H1 (cell line): ENCODE data around the gene KRTAP29-1. TPM values are rescaled to one million over a fixed set of nuclear protein-coding genes. Genes with fewer than 3 reads are reported as not detected.

Source experiments
- CTCF ChIA-PET: fragments of 300-600 bp; sonication (Branson Sonifier 250); formaldehyde crosslinking; loops from one replicate; lab custom pipeline; 2021; ENCODE audit not compliant: partially characterized antibody; lab: Charles Lee
- POLR2A ChIA-PET: fragments of 300-600 bp; sonication (Branson Sonifier 250); formaldehyde crosslinking; loops from one replicate; lab custom pipeline; 2021; ENCODE audit warnings: inconsistent platforms; ENCODE audit not compliant: partially characterized antibody; lab: Charles Lee
- DNase-seq, 2 experiments: peaks; one replicate each; pipeline versions ENCODE4 v3.0.0 to v3.0.0-alpha.2; 2010 to 2022; ENCODE audit warnings: low spot score in 2 of 2, low read depth in 1 of 2, mixed read lengths in 1 of 2
- FAIRE-seq: peaks from 2 replicates; lab custom pipeline; 2011; peaks lifted over from hg19 to GRCh38; lab: Jason Lieb, UNC
- H2AFZ ChIP-seq: 2 replicates; pipeline ENCODE4 v1.8.1; 2012; ENCODE audit warnings: low read length, inconsistent platforms
- H2AK5ac ChIP-seq: 2 replicates; pipeline ENCODE4 v1.6.1; 2013; ENCODE audit warnings: low read depth, low read length
- H2BK120ac ChIP-seq: replicated peaks from 2 replicates; pipeline ENCODE3; 2013; ENCODE audit warnings: low read depth, low read length, inconsistent platforms
- H2BK12ac ChIP-seq: 2 replicates; pipeline ENCODE4 v1.6.1; 2013; ENCODE audit warnings: low read depth, low read length
- H2BK15ac ChIP-seq: 2 replicates; pipeline ENCODE4 v1.6.1; 2013; ENCODE audit warnings: low read length
- H2BK20ac ChIP-seq: 2 replicates; pipeline ENCODE4 v1.6.1; 2013; ENCODE audit warnings: low read length
- H2BK5ac ChIP-seq: 2 replicates; pipeline ENCODE4 v1.6.1; 2013; ENCODE audit warnings: low read depth, low read length
- H3K14ac ChIP-seq: 2 replicates; pipeline ENCODE4 v1.6.1; 2013; ENCODE audit warnings: inconsistent platforms; ENCODE audit not compliant: insufficient read length
- H3K18ac ChIP-seq: 2 replicates; pipeline ENCODE4 v1.6.1; 2013; ENCODE audit warnings: low read length; ENCODE audit errors: extremely low read depth
- H3K23ac ChIP-seq: 2 replicates; pipeline ENCODE4 v1.6.1; 2013; ENCODE audit warnings: inconsistent platforms; ENCODE audit not compliant: insufficient read length
- H3K23me2 ChIP-seq: 2 replicates; pipeline ENCODE4 v1.6.1; 2013; ENCODE audit warnings: low read depth, low read length
- H3K27ac ChIP-seq: 2 replicates; pipeline ENCODE4 v1.6.1; 2011; ENCODE audit warnings: low read depth, low read length, inconsistent platforms
- H3K27me3 ChIP-seq, 4 experiments: replicated peaks in 1 of 4; 1 replicate in 1 of 4; 2 replicates in 3 of 4; pipeline versions ENCODE4 v1.6.1 to v1.8.1; 2011 to 2013; ENCODE audit warnings: low read length in 3 of 4, mild to moderate bottlenecking in 3 of 4, inconsistent platforms in 2 of 4, mixed read lengths in 2 of 4, moderate library complexity in 1 of 4; ENCODE audit not compliant: control insufficient read depth in 3 of 4, insufficient read depth in 3 of 4; ENCODE audit errors: extremely low read depth in 1 of 4
- H3K36me3 ChIP-seq, 4 experiments: 2 replicates each; pipeline versions ENCODE4 v1.6.1 to v1.8.1; 2011 to 2013; ENCODE audit warnings: mild to moderate bottlenecking in 4 of 4, low read length in 3 of 4, moderate library complexity in 2 of 4, control low read depth in 1 of 4, inconsistent platforms in 1 of 4; ENCODE audit not compliant: insufficient read depth in 4 of 4, control insufficient read depth in 2 of 4
- H3K4ac ChIP-seq: replicated peaks from 2 replicates; pipeline ENCODE3; 2013; ENCODE audit warnings: low read length, low read depth, mixed read lengths, inconsistent platforms; ENCODE audit not compliant: insufficient read length
- H3K4me1 ChIP-seq, 4 experiments: replicated peaks in 1 of 4; 1 replicate in 1 of 4; 2 replicates in 3 of 4; pipeline versions ENCODE4 v1.6.1 to v1.8.1; 2011 to 2013; ENCODE audit warnings: low read length in 3 of 4, inconsistent platforms in 2 of 4, mixed read lengths in 1 of 4; ENCODE audit not compliant: insufficient read depth in 4 of 4, control insufficient read depth in 3 of 4
- H3K4me2 ChIP-seq, 2 experiments: 2 replicates each; pipeline versions ENCODE4 v1.6.1 to v1.8.1; 2011 to 2013; ENCODE audit warnings: low read depth in 2 of 2, low read length in 2 of 2, control low read depth in 1 of 2, inconsistent platforms in 1 of 2, mild to moderate bottlenecking in 1 of 2; ENCODE audit not compliant: insufficient read depth in 1 of 2
- H3K4me3 ChIP-seq, 4 experiments: fragments of 200-600, 300-600 bp in 1 of 4; sonication (generic), shearing (Covaris generic), sonication (Bioruptor Twin) in 1 of 4; 2 replicates each; pipeline versions ENCODE4 v1.5.1 to v1.8.1; 2011 to 2016; ENCODE audit warnings: low read length in 4 of 4, low read depth in 3 of 4, control low read depth in 2 of 4, inconsistent platforms in 2 of 4, mild to moderate bottlenecking in 2 of 4, mixed read lengths in 1 of 4, moderate library complexity in 1 of 4; ENCODE audit not compliant: insufficient read depth in 2 of 4; ENCODE audit errors: extremely low read depth in 1 of 4
- H3K56ac ChIP-seq: replicated peaks from 2 replicates; pipeline ENCODE3; 2013; ENCODE audit warnings: low read depth, mild to moderate bottlenecking, mixed read lengths, low read length, inconsistent platforms; ENCODE audit not compliant: insufficient read length
- H3K79me1 ChIP-seq: 2 replicates; pipeline ENCODE4 v1.6.1; 2013; ENCODE audit warnings: low read depth, low read length, control low read depth
- H3K79me2 ChIP-seq, 2 experiments: 2 replicates each; pipeline versions ENCODE4 v1.6.1 to v1.8.1; 2012 to 2013; ENCODE audit warnings: low read length in 2 of 2, mild to moderate bottlenecking in 2 of 2, inconsistent platforms in 1 of 2; ENCODE audit not compliant: insufficient read depth in 2 of 2, control insufficient read depth in 1 of 2
- H3K9ac ChIP-seq, 4 experiments: replicated peaks in 1 of 4; 1 replicate in 1 of 4; 2 replicates in 3 of 4; pipeline versions ENCODE4 v1.6.1 to v1.8.1; 2011 to 2013; ENCODE audit warnings: low read depth in 3 of 4, low read length in 3 of 4, control low read depth in 2 of 4, mild to moderate bottlenecking in 2 of 4, moderate library complexity in 2 of 4, inconsistent platforms in 1 of 4; ENCODE audit errors: extremely low read depth in 1 of 4
- H3K9me3 ChIP-seq, 2 experiments: 2 replicates each; pipeline versions ENCODE4 v1.6.1 to v1.8.1; 2012 to 2013; ENCODE audit warnings: mild to moderate bottlenecking in 2 of 2, moderate library complexity in 2 of 2, control low read depth in 1 of 2, inconsistent platforms in 1 of 2, low read depth in 1 of 2, low read length in 1 of 2, mixed read lengths in 1 of 2; ENCODE audit not compliant: insufficient read depth in 2 of 2
- H4K20me1 ChIP-seq, 2 experiments: replicated peaks in 1 of 2; 2 replicates each; pipeline versions ENCODE3 to v1.8.1; 2011 to 2013; ENCODE audit warnings: inconsistent platforms in 2 of 2, low read length in 2 of 2, mild to moderate bottlenecking in 1 of 2; ENCODE audit not compliant: insufficient read depth in 2 of 2, control insufficient read depth in 1 of 2
- H4K5ac ChIP-seq: 2 replicates; pipeline ENCODE4 v1.6.1; 2013; ENCODE audit warnings: low read length, low read depth, mixed read lengths, inconsistent platforms; ENCODE audit not compliant: insufficient read length
- H4K8ac ChIP-seq: 2 replicates; pipeline ENCODE4 v1.8.0; 2013; ENCODE audit warnings: mild to moderate bottlenecking, moderate library complexity, low read length, inconsistent platforms; ENCODE audit not compliant: insufficient read depth; ENCODE audit errors: extremely low read depth
- H4K91ac ChIP-seq: replicated peaks from 2 replicates; pipeline ENCODE3; 2013; ENCODE audit warnings: low read length, mixed read lengths, inconsistent platforms; ENCODE audit not compliant: insufficient read length
- CEBPB ChIP-seq: IDR thresholded peaks from 2 replicates; pipeline ENCODE4 v1.6.1; 2012; ENCODE audit warnings: low read depth, low read length
- HDAC6 ChIP-seq: IDR thresholded peaks from one replicate; pipeline ENCODE4 v1.7.1; 2012; ENCODE audit warnings: low read depth, mild to moderate bottlenecking, inconsistent platforms, low read length, moderate library complexity
- KDM1A ChIP-seq: fragments of 200-600, 300-600 bp; sonication (generic); IDR thresholded peaks from 2 replicates; pipeline ENCODE4 v1.7.1; 2016; ENCODE audit warnings: mild to moderate bottlenecking, low read length, borderline replicate concordance
- NANOG ChIP-seq: IDR thresholded peaks from 2 replicates; pipeline ENCODE4 v1.6.1; 2011; ENCODE audit warnings: low read length, low read depth, mild to moderate bottlenecking, inconsistent platforms; ENCODE audit not compliant: insufficient read depth, poor library complexity, severe bottlenecking
- RXRA ChIP-seq: IDR thresholded peaks from 2 replicates; pipeline ENCODE4 v1.6.1; 2011; ENCODE audit warnings: low read depth, mild to moderate bottlenecking, low read length, moderate library complexity; ENCODE audit not compliant: insufficient read depth
- TAF7 ChIP-seq: optimal IDR thresholded peaks from 2 replicates; pipeline ENCODE3; 2011; ENCODE audit warnings: low read depth, mild to moderate bottlenecking, inconsistent platforms, low read length, moderate library complexity, borderline replicate concordance
- WGBS, 2 experiments: shearing (Covaris generic) in 1 of 2; methylation state at CpG; one replicate each; pipeline versions ENCODE4 v1.1.6 to v1.1.7; 2013 to 2015; ENCODE audit warnings: low lambda C conversion rate in 2 of 2, mixed read lengths in 2 of 2, inconsistent platforms in 1 of 2, low coverage in 1 of 2, missing lambda C conversion rate in 1 of 2; ENCODE audit not compliant: insufficient replicate concordance in 2 of 2, insufficient coverage in 1 of 2, insufficient read length in 1 of 2; ENCODE audit errors: extremely low coverage in 1 of 2, missing lambda C conversion rate in 1 of 2; 5-methylcytosine and 5-hydroxymethylcytosine counted together
- polyA plus RNA-seq, 7 experiments: library from polyadenylated mRNA; depleted of rRNA in 3 of 7; stranded (reverse) in 5 of 7; unstranded in 2 of 7; fragments of >200 nt in 5 of 7; fragments of 200-250 nt in 2 of 7; gene quantifications; 1 replicate in 5 of 7; 2 replicates in 1 of 7; 4 replicates in 1 of 7; pipeline versions ENCODE4 v1.2.1 to v1.2.3, GENCODE V29; 2011 to 2013; ENCODE audit warnings: missing spikeins in 2 of 7, mixed read lengths in 2 of 7
- total RNA-seq: library from RNA; stranded (reverse); fragmentation: NEBNext Ultra II Directional; extraction: Animal tissue kit (Norgen Biotek cat#: 25700); gene quantifications from 2 replicates; pipeline ENCODE4 v1.2.1, GENCODE V29; 2021
- TF ChIP-seq, protein P1 (sequence below): IDR thresholded peaks from 2 replicates; pipeline ENCODE4 v1.6.1; 2011; ENCODE audit warnings: low read depth, mild to moderate bottlenecking, low read length; ENCODE audit not compliant: insufficient read depth

The KRTAP29-1 gene
- total and polyA plus RNA-seq, 2 of the 8 experiments (the other 6 are each of a cell fraction or from before 2014, with no cell fraction given) = not detected

- POLR2A ChIA-PET = no interaction called here
- Histone ChIP-seq H3K4me1 (no peaks in the 10 kb centered on the region; a peak in 1 of 7 replicates), H3K4me2 (no peak overlapping the region), H4K8ac (no peak overlapping the region), H3K79me2 (no peaks in the 10 kb centered on the region), H3K4ac (no peak overlapping the region), H3K23me2 (no peaks in the 10 kb centered on the region), H4K20me1 (no peaks in the 10 kb centered on the region), H2BK120ac (no peak overlapping the region), H3K18ac (no peak overlapping the region), H3K23ac (no peak overlapping the region), H3K4me3 (no peak overlapping the region), H2BK20ac (no peak overlapping the region), H2BK12ac (no peak overlapping the region), H2BK5ac (no peak overlapping the region), H3K9ac (no peak overlapping the region), H2AK5ac (no peak overlapping the region), H4K5ac (no peak overlapping the region), H3K27me3 (no peaks in the 10 kb centered on the region), H3K56ac (no peak overlapping the region), H3K14ac (no peak overlapping the region), H4K91ac (no peak overlapping the region), H3K9me3 (no peaks in the 10 kb centered on the region; a peak in 1 of 4 replicates), H2AFZ (no peak overlapping the region), H3K27ac (no peak overlapping the region), H3K36me3 (no peaks in the 10 kb centered on the region), H3K79me1 (no peaks in the 10 kb centered on the region), H2BK15ac (no peak overlapping the region)
- WGBS, 2 experiments = 74% methylated on average over 1 of the region's 1 CpG; no CpG with 5 or more reads in 1 of the 2 experiments
- DNase-seq (no peak), FAIRE-seq (no peak)
- CTCF ChIA-PET = interaction anchor here (0.6 kb wide), 1 partner anchor 16 kb away, joined by 3 read pairs; no protein-coding TSS in a partner anchor
- TF ChIP-seq KDM1A (no peak), HDAC6 (no peak), CEBPB (no peak), RXRA (no peak), NANOG (no peak), TAF7 (no peak)
- TF ChIP-seq, protein P1, sequence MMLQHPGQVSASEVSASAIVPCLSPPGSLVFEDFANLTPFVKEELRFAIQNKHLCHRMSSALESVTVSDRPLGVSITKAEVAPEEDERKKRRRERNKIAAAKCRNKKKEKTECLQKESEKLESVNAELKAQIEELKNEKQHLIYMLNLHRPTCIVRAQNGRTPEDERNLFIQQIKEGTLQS = no peak
Observed at GRCh38 chr17:41296846-41297245, 5.8 kb downstream of the KRTAP29-1 start.
